ENCODE results near the gene ERICH4. TPM values are rescaled to one million over a fixed set of nuclear protein-coding genes. Genes with fewer than 3 reads are reported as not detected.

The ERICH4 gene
- total RNA-seq, 1 donor from 2014 or later, result not detected

DNA sequence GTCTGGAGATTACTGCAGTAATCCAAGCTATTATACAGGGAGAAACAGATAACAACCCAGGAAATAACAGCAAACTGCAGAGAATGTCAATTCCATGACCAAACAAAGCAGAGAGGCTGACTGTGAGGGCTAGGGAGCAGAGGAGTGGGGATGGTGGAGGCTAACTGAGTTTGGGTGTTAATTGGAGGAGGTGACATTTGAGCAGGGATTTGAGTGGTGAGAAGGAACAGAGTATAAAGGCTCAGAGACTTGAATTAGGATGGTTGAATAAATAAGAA is 6.3 kb upstream of the ERICH4 start:
- TF ChIP-seq, protein P1, sequence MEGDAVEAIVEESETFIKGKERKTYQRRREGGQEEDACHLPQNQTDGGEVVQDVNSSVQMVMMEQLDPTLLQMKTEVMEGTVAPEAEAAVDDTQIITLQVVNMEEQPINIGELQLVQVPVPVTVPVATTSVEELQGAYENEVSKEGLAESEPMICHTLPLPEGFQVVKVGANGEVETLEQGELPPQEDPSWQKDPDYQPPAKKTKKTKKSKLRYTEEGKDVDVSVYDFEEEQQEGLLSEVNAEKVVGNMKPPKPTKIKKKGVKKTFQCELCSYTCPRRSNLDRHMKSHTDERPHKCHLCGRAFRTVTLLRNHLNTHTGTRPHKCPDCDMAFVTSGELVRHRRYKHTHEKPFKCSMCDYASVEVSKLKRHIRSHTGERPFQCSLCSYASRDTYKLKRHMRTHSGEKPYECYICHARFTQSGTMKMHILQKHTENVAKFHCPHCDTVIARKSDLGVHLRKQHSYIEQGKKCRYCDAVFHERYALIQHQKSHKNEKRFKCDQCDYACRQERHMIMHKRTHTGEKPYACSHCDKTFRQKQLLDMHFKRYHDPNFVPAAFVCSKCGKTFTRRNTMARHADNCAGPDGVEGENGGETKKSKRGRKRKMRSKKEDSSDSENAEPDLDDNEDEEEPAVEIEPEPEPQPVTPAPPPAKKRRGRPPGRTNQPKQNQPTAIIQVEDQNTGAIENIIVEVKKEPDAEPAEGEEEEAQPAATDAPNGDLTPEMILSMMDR (IDR thresholded peaks at IDR 0.05), result no peak
- peaks cover 5% of the 10 kb centered on the region for H3K36me3 Mint-ChIP-seq (ENCODE audit: low read depth)
- H3K27me3 Mint-ChIP-seq (ENCODE audit: low read depth), result no peaks in the 10 kb centered on the region
- H3K4me3 Mint-ChIP-seq (ENCODE audit: unreplicated experiment), result no peak overlapping the region
- no peaks in the 10 kb centered on the region for H3K9me3 Mint-ChIP-seq (ENCODE audit: low read depth)
- H3K27ac Mint-ChIP-seq (ENCODE audit: unreplicated experiment), result no peak overlapping the region
- no peak for DNase-seq (ENCODE audit: low spot score)
- peaks cover 3% of the 10 kb centered on the region for H3K4me1 Mint-ChIP-seq (ENCODE audit: low read depth)

DNA sequence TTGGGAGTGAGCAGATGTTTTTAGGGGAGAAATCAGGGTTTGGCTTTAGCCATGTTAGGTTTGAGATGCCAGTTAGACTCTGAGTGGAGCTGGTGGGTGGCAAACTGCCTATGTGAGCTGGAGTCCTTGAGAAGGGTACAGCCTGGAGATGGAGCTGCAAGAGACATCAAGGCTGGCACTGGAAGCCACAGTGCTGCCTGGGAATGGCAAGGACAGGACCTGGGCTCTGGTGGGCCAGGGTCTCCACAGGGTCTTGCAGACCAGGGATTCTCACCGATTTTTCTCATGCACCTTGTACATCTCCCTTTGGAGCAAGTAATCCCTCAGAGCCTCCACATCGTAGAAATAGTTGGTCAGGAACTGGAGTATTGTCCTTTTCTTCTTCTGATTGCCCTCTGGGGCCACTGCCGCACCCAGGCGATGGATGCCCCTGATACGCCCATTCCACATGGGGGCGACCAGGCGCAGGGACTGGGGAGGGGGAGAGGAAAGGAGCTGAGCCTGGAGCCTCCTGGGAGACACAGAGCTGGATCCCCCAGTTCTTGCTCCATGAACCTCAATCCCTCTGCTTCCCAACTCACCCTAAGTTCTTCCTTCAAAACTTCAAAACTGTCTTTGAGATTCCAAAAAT is 4.9 kb upstream of the ERICH4 start:
- peaks cover 2% of the 10 kb centered on the region for H3K36me3 Mint-ChIP-seq (ENCODE audit: low read depth)
- H3K27me3 Mint-ChIP-seq (ENCODE audit: low read depth), result no peaks in the 10 kb centered on the region
- peak overlapping the region; percentile 45 for H3K27ac Mint-ChIP-seq (ENCODE audit: unreplicated experiment)
- H3K4me1 Mint-ChIP-seq (ENCODE audit: low read depth), result peaks cover 3% of the 10 kb centered on the region
- H3K4me3 Mint-ChIP-seq (ENCODE audit: unreplicated experiment), result no peak overlapping the region
- no peaks in the 10 kb centered on the region for H3K9me3 Mint-ChIP-seq (ENCODE audit: low read depth)
- TF ChIP-seq, protein P1 (IDR thresholded peaks at IDR 0.05), result no peak
- DNase-seq (ENCODE audit: low spot score), result peak; percentile 49

DNA sequence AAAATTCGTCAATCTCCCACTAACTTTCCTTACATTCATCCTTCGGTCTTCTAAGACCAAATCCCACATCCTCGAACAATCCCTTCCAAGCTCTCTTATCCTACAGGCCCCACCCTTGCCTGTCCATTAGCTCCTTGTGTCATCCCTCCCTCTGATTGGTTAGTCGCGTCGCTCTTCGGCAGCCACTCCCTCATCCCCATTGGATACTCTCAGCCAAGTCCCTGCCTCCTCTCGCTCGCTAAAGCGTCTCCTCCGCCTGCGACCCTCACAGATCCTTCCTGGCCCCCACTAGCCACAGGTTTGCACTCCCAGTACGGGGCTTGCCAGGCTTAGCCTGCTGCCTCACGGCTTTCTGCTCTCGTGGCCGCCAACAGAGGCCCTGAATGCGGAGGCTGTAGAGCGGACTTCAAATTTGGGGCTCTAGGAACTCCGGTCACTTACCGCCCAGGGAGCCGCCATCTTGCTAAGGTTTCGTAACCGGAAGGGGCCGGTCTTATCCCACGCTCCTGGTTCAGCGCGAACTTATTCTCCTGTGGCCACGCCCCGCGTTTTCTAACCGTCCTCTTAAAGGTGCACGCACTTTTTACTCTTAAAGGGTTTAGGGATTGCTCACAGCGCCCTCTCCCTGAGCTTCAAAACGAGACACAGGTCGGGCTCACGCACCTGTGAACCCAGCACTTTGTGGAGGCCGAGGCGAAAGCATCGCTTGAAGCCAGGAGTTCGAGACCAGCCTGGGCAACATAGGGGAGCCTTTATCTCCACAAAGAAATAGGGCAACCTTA is 3.3 kb upstream of the ERICH4 start, which contains the start of gene DMAC2:
Gene DMAC2 (minus strand): TSS at position 472 of the 782 bp plus-strand sequence. CDS start 13 bp downstream, at position 459.
- TF ChIP-seq, protein P1 (IDR thresholded peaks at IDR 0.05), result peak; percentile 67
- Mint-ChIP-seq H3K9me3 (ENCODE audit: low read depth) (no peaks in the 10 kb centered on the region), H3K4me3 (ENCODE audit: unreplicated experiment) (no peak within 1 kb of the TSS), H3K4me1 (ENCODE audit: low read depth) (peaks cover 3% of the 10 kb centered on the region), H3K27me3 (ENCODE audit: low read depth) (peaks cover 10% of the 10 kb centered on the region), H3K27ac (ENCODE audit: unreplicated experiment) (no peak within 1 kb of the TSS), H3K36me3 (ENCODE audit: low read depth) (peaks cover 2% of the 10 kb centered on the region)
- peak; percentile 97 for DNase-seq (ENCODE audit: low spot score)

DNA sequence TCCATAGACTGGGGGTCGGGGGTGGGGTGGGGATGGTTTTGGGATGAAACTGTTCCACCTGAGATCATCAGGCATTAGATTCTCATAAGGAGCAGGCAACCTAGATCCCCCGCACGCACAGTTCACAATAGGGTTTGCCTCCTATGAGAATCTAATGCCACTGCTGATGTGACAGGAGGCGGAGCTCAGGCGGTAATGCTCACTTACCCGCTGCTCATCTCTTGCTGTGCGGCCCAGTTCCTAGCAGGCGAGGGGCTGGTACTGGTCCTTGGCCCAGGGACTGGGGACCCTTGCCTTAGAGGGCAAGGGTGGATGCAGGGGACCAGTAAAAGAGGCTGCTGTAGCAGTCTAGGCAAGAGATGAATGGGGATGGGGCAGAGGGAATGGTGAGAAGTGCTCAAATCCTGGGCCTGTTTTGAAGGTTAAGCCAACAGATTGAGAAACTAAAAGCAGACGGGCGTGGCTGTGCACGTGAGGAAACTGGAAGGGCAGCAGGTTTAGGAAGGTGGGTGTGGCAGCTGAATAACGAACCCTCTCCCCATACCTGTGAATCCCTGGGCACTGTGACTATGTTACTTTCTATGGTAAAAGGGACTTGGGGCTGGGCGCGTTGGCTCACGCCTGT is 1.5 kb upstream of the ERICH4 start:
- Mint-ChIP-seq H3K36me3 (ENCODE audit: low read depth) (peaks cover 2% of the 10 kb centered on the region), H3K9me3 (ENCODE audit: low read depth) (no peaks in the 10 kb centered on the region), H3K4me1 (ENCODE audit: low read depth) (peaks cover 3% of the 10 kb centered on the region), H3K27ac (ENCODE audit: unreplicated experiment) (no peak overlapping the region), H3K4me3 (ENCODE audit: unreplicated experiment) (no peak overlapping the region), H3K27me3 (ENCODE audit: low read depth) (peaks cover 11% of the 10 kb centered on the region)
- TF ChIP-seq, protein P1 (IDR thresholded peaks at IDR 0.05), result no peak
- DNase-seq (ENCODE audit: low spot score), result peak; percentile 56

DNA sequence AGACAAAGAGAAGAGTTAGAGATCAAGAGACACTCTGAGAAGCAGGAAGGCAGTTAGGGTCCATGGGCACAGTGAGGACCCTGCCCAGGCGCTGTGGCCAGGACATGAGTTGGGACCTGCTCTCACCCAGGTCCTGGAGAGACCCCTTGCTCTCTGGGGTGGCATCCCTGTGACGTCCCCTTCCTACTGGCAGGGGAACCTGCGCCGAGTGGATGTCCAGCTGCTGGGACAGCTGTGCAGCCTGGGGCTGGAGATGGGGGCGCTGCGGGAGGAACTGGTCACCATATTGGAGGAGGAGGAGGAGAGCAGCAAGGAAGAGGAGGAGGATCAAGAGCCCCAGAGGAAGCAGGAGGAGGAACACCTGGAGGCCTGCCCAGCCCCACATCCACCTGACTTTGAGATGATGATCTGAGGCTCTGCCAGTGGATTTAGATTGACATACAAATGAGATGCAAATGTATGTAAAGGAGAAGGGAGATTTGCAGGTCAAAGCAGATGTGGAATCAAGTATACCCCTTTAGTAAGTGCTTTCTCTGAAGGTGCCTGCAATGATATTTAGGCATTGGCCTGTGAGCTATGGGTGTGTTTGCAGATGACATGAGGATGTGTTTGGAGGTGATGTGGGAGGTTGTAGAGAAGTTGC is 978 bp downstream of the ERICH4 start:
- Mint-ChIP-seq H3K27me3 (ENCODE audit: low read depth) (peaks cover 22% of the 10 kb centered on the region), H3K9me3 (ENCODE audit: low read depth) (no peaks in the 10 kb centered on the region), H3K4me1 (ENCODE audit: low read depth) (peaks cover 3% of the 10 kb centered on the region), H3K36me3 (ENCODE audit: low read depth) (no peaks in the 10 kb centered on the region), H3K27ac (ENCODE audit: unreplicated experiment) (no peak overlapping the region), H3K4me3 (ENCODE audit: unreplicated experiment) (no peak overlapping the region)
- peak; percentile 77 for DNase-seq (ENCODE audit: low spot score)
- TF ChIP-seq, protein P1 (IDR thresholded peaks at IDR 0.05), result no peak

Data from chondrocyte (in vitro differentiated cells).